Stomach (tissue), 9 donors: Measurements from ENCODE around the gene ORC5. TPM values are rescaled to one million over a fixed set of nuclear protein-coding genes. Genes with fewer than 3 reads are reported as not detected.
"Not testable (repeated sequence)": the region's sequence is repeated elsewhere in the genome, so short reads cannot be mapped to it uniquely, and the experiment has no call there.

Experiments used
- DNase-seq, 2 donors: peaks; one replicate each; pipeline versions ENCODE4 v3.0.0 to v3.0.0-alpha.2; 2013 to 2019
- H3K27ac ChIP-seq, 5 donors: fragments of 200-600 bp in 4 of 5; sonication (generic) in 4 of 5; one replicate each; pipeline ENCODE4 v1.5.1; 2013 to 2019; ENCODE audit warnings: mild to moderate bottlenecking in 1 of 5, moderate library complexity in 1 of 5
- H3K27me3 ChIP-seq, 3 donors: fragments of 200-600 bp; sonication (generic); one replicate each; pipeline ENCODE4 v1.5.1; 2017 to 2019; ENCODE audit warnings: mixed run types in 1 of 3
- H3K36me3 ChIP-seq, 4 donors: fragments of 200-600 bp; sonication (generic); 1 replicate in 3 of 4; 2 replicates in 1 of 4; pipeline ENCODE4 v1.5.1; 2016 to 2019
- H3K4me1 ChIP-seq, 4 donors: fragments of 200-600 bp; sonication (generic); one replicate each; pipeline ENCODE4 v1.5.1; 2016 to 2019
- H3K4me3 ChIP-seq, 4 donors: fragments of 200-600 bp; sonication (generic) in 3 of 4; one replicate each; pipeline ENCODE4 v1.5.1; 2016 to 2019; ENCODE audit warnings: mild to moderate bottlenecking in 1 of 4
- H3K9me3 ChIP-seq, 4 donors: fragments of 200-600 bp; sonication (generic); one replicate each; pipeline ENCODE4 v1.5.1; 2016 to 2019
- CTCF ChIP-seq, 7 experiments: fragments of 450-650 bp in 4 of 7; fragments of 200-600 bp in 3 of 7; sonication (generic) in 3 of 7; IDR thresholded peaks; one replicate each; pipeline ENCODE4 v1.5.1; 2016 to 2019; ENCODE audit warnings: antibody characterized with exemption in 7 of 7, control low read depth in 2 of 7, mild to moderate bottlenecking in 1 of 7
- EP300 ChIP-seq: sonication (generic); formaldehyde crosslinking; IDR thresholded peaks from one replicate; pipeline ENCODE4 v1.6.1; 2017; ENCODE audit warnings: antibody characterized with exemption
- POLR2A ChIP-seq, 4 donors: fragments of 450-650 bp; IDR thresholded peaks; one replicate each; pipeline ENCODE4 v1.6.1; 2016; ENCODE audit warnings: antibody characterized with exemption in 4 of 4, control low read depth in 2 of 4, mild to moderate bottlenecking in 1 of 4, moderate library complexity in 1 of 4
- POLR2AphosphoS5 ChIP-seq, 3 donors: sonication (generic); formaldehyde crosslinking; IDR thresholded peaks; one replicate each; pipeline ENCODE4 v1.6.1; 2016; ENCODE audit warnings: antibody characterized with exemption in 3 of 3
- WGBS, 5 donors: extraction: QIAGEN DNeasy Blood & Tissue Kit in 3 of 5; methylation state at CpG; one replicate each; pipeline versions ENCODE4 v1.1.5 to v1.1.7; 2013 to 2018; 5-methylcytosine and 5-hydroxymethylcytosine counted together
- intact Hi-C: fragments of 100-400 bp; cut with DNase I; formaldehyde crosslinking; loops from one replicate; pipeline ENCODE4 v1.15.1; 2023; ENCODE audit warnings: low total_unique reads
- polyA plus RNA-seq, 3 donors: library from polyadenylated mRNA; stranded (reverse); fragments of 200-250 nt; gene quantifications; one replicate each; pipeline ENCODE4 v1.2.3, GENCODE V29; 2013
- total RNA-seq, 5 donors: library from RNA; depleted of rRNA; stranded (reverse); fragments of >200 nt; gene quantifications; one replicate each; pipeline versions ENCODE4 v1.1.0 to v1.2.3, GENCODE V29; 2014 to 2016
- donor health status: healthy with polysubstance abuse.
- donor health status: Bipolar disorder and iron deficiency.
- donor health status: healthy.

The ORC5 gene
- total and polyA plus RNA-seq, 8 donors = 2.3 to 29.9 (median 11.2) TPM

- Histone ChIP-seq H3K27me3 (no peaks in the 10 kb centered on the region), H3K4me1 (no peaks in the 10 kb centered on the region), H3K9me3 (no peaks in the 10 kb centered on the region), H3K4me3 (no peak overlapping the region), H3K27ac (no peak overlapping the region), H3K36me3 (no peaks in the 10 kb centered on the region)
- DNase-seq = peak in 1 of 2 donors; percentile 5
- TF ChIP-seq POLR2AphosphoS5 (IDR thresholded peaks at IDR 0.05) = no peak
- TF ChIP-seq EP300 = no peak
- TF ChIP-seq POLR2A (IDR thresholded peaks at IDR 0.05) = no peak
- 40 to 51% (median 48%) methylated on average over 4 of the region's 4 CpGs for WGBS, 5 donors
- intact Hi-C loops = no loop called here
Measured at GRCh38 chr7:104252409-104253134, 44.8 kb upstream of the ORC5 start.

DNA sequence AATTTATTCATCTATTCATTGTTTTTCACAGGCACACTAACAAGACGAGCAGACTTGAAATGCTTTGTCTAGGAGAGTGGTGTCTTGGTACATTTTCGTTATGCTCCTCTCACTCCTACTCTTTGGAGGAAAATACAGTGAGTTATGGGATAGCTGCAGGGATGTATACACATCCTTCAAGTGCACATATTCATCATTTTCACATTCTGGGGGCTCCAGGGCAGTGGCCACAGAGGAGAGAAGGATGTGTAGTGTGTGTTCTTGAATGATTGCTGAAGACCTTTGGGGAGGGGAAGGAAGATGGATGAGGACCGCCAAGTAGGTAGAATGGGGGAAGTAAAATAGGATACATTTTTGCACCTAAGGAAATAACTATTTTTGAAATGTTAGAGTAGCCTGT, 34.8 kb upstream of the ORC5 start:
- no peak for DNase-seq
- Histone ChIP-seq H3K27ac (no peak overlapping the region), H3K36me3 (no peaks in the 10 kb centered on the region), H3K27me3 (peaks cover 0 to 14% (median 0%) of the 10 kb centered on the region in 3 donors), H3K4me3 (no peak overlapping the region), H3K9me3 (no peaks in the 10 kb centered on the region), H3K4me1 (no peaks in the 10 kb centered on the region)
- intact Hi-C loops = no loop called here
- no peak for TF ChIP-seq POLR2AphosphoS5 (IDR thresholded peaks at IDR 0.05)
- no peak for TF ChIP-seq EP300
- TF ChIP-seq POLR2A (IDR thresholded peaks at IDR 0.05) = no peak
- TF ChIP-seq CTCF (IDR thresholded peaks at IDR 0.05) = no peak
- WGBS, 5 donors = 74 to 77% (median 75%) methylated on average over 3 of the region's 3 CpGs

- Histone ChIP-seq H3K27ac (no peak overlapping the region), H3K4me3 (no peak overlapping the region), H3K27me3 (peaks cover 0 to 17% (median 0%) of the 10 kb centered on the region in 3 donors), H3K4me1 (no peaks in the 10 kb centered on the region), H3K36me3 (no peaks in the 10 kb centered on the region), H3K9me3 (no peaks in the 10 kb centered on the region)
- WGBS, 5 donors = 82 to 88% (median 85%) methylated on average over 4 of the region's 4 CpGs
- intact Hi-C loops = no loop called here
- TF ChIP-seq POLR2AphosphoS5 (IDR thresholded peaks at IDR 0.05) (no peak), EP300 (no peak), POLR2A (IDR thresholded peaks at IDR 0.05) (no peak), CTCF (IDR thresholded peaks at IDR 0.05) (no peak)
- no peak for DNase-seq
Measured at GRCh38 chr7:104241538-104242209, 33.9 kb upstream of the ORC5 start.

DNA sequence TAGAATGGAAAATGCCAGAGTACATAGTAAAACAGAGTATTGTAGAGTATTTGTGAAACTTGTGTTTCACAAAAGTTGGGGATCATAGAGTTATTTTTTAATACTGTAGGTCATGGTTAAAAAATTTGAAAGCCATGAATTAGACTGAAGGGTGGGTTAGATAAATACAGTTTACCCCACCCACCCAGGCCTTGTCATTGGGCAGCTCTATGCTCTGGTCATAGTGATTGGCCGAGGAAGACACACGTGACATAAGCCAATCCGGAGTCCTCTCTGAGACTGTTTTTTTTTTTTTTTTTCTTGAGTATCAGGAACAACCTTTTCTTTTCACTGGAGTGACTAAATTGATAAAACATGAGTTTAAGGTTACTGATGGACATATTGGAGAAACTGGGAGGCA, 33.3 kb upstream of the ORC5 start:
- Histone ChIP-seq H3K27me3 (peaks cover 0 to 17% (median 0%) of the 10 kb centered on the region in 3 donors), H3K9me3 (no peaks in the 10 kb centered on the region), H3K36me3 (no peaks in the 10 kb centered on the region), H3K4me1 (no peaks in the 10 kb centered on the region), H3K27ac (no peak overlapping the region), H3K4me3 (no peak overlapping the region)
- 76 to 90% (median 86%) methylated on average over 3 of the region's 3 CpGs for WGBS, 5 donors
- intact Hi-C loops = no loop called here
- DNase-seq = no peak
- no peak for TF ChIP-seq CTCF (IDR thresholded peaks at IDR 0.05)

- Histone ChIP-seq H3K27me3 (peaks cover 0 to 17% (median 0%) of the 10 kb centered on the region in 3 donors), H3K36me3 (no peaks in the 10 kb centered on the region), H3K27ac (no peak overlapping the region), H3K4me1 (no peaks in the 10 kb centered on the region), H3K4me3 (no peak overlapping the region), H3K9me3 (no peaks in the 10 kb centered on the region)
- DNase-seq = no peak
- WGBS, 5 donors = 44 to 64% (median 48%) methylated on average over 5 of the region's 5 CpGs
- TF ChIP-seq POLR2AphosphoS5 (IDR thresholded peaks at IDR 0.05) (no peak), CTCF (IDR thresholded peaks at IDR 0.05) (no peak), EP300 (no peak), POLR2A (IDR thresholded peaks at IDR 0.05) (no peak)
- intact Hi-C loops = no loop called here
Measured at GRCh38 chr7:104240401-104240800, 32.6 kb upstream of the ORC5 start.

- DNase-seq, intact Hi-C loops, H3K9me3 ChIP-seq, H3K36me3 ChIP-seq, H3K4me1 ChIP-seq, H3K4me3 ChIP-seq, H3K27ac ChIP-seq: not testable (repeated sequence)
- H3K27me3 ChIP-seq = peaks cover 0 to 13% (median 0%) of the 10 kb centered on the region in 3 donors
- WGBS, 5 donors = 35 to 94% (median 87%) methylated on average over 1 to 2 of the region's 2 CpGs
Measured at GRCh38 chr7:104234990-104235389, 27.2 kb upstream of the ORC5 start.
